NCI-H748 (cell line): ENCODE measurements around the gene SLC6A9.

Source experiments
- DNase-seq: peaks from one replicate; lab custom pipeline; 2025; ENCODE audit not compliant: unreplicated experiment; lab: John Stamatoyannopoulos, UW

SLC6A9 gene

GRCh38 chr1:43971336-43971980, 59.8 kb downstream of the SLC6A9 start:
- DNase-seq = no peak

GRCh38 chr1:43970911-43971310, 60.4 kb downstream of the SLC6A9 start:
- DNase-seq = no peak

GRCh38 chr1:43970502-43970901, 60.8 kb downstream of the SLC6A9 start:
- DNase-seq = no peak

- peak; percentile 100 for DNase-seq
These were observed 61.4 kb downstream of the SLC6A9 start, which contains the start of gene DPH2 for GRCh38 chr1:43969746-43970466. DPH2 (plus strand) TSS chr1:43970010; CDS start chr1:43970176, 166 bp downstream.

- no peak for DNase-seq
These were observed 61.9 kb downstream of the SLC6A9 start for GRCh38 chr1:43969416-43969745.

- no peak for DNase-seq
These were observed 62.8 kb downstream of the SLC6A9 start for GRCh38 chr1:43968348-43968948.

- no peak for DNase-seq
These were observed 65.9 kb downstream of the SLC6A9 start for GRCh38 chr1:43965316-43965715.

- DNase-seq = no peak
These were observed 67.4 kb downstream of the SLC6A9 start for GRCh38 chr1:43963890-43964289.

- no peak for DNase-seq
These were observed 68.3 kb downstream of the SLC6A9 start for GRCh38 chr1:43963006-43963405.

- no peak for DNase-seq
These were observed 68.9 kb downstream of the SLC6A9 start for GRCh38 chr1:43962324-43962723.

GRCh38 chr1:43961692-43962091, 69.6 kb downstream of the SLC6A9 start:
- no peak for DNase-seq

GRCh38 chr1:43960798-43961197, 70.5 kb downstream of the SLC6A9 start:
- no peak for DNase-seq

- DNase-seq = no peak
These were observed 72.7 kb downstream of the SLC6A9 start for GRCh38 chr1:43958351-43959255.

- no peak for DNase-seq
These were observed 73.7 kb downstream of the SLC6A9 start for GRCh38 chr1:43957407-43958040.

- DNase-seq = no peak
These were observed 75.0 kb downstream of the SLC6A9 start for GRCh38 chr1:43956234-43956633.

GRCh38 chr1:43954036-43954435, 77.2 kb downstream of the SLC6A9 start:
- DNase-seq = no peak

GRCh38 chr1:43953361-43953760, 77.9 kb downstream of the SLC6A9 start:
- no peak for DNase-seq

- peak; percentile 95 for DNase-seq
These were observed 78.4 kb downstream of the SLC6A9 start for GRCh38 chr1:43952731-43953346.

- DNase-seq = no peak
These were observed 80.0 kb downstream of the SLC6A9 start for GRCh38 chr1:43951021-43951985.
